ENCODE data around the gene EIF4G3. TPM values are rescaled to one million over a fixed set of nuclear protein-coding genes. Genes with fewer than 3 reads are reported as not detected.

EIF4G3 gene
- total and polyA plus RNA-seq, 12 donors = 13.3 to 50.2 (median 36.1) TPM

GRCh38 chr1:21089731-21090130, 87.0 kb downstream of the EIF4G3 start:
- H3K4me3 ChIP-seq = no peak overlapping the region
- no peak for TF ChIP-seq CTCF (IDR thresholded peaks at IDR 0.05)
- H3K4me1 ChIP-seq = peaks cover 0 to 35% (median 18%) of the 10 kb centered on the region in 9 donors
- ATAC-seq = no peak
- intact Hi-C loops (cut with DNase I) = loop anchor here in 1 of 10 donors (10.0 kb wide), 1 partner anchor 85 kb away; the partner anchor contains the start of gene EIF4G3
- H3K36me3 ChIP-seq = peaks cover 0 to 41% (median 6%) of the 10 kb centered on the region in 9 donors
- DNase-seq = no peak
- no peaks in the 10 kb centered on the region for H3K27me3 ChIP-seq
- peak overlapping the region in 1 of 10 donors; percentile 79 for H3K27ac ChIP-seq
- H3K9me3 ChIP-seq = peaks cover 0 to 10% (median 0%) of the 10 kb centered on the region in 11 donors

GRCh38 chr1:21089299-21089698, 87.4 kb downstream of the EIF4G3 start:
- Histone ChIP-seq H3K4me3 (no peak overlapping the region), H3K4me1 (peaks cover 0 to 35% (median 18%) of the 10 kb centered on the region in 9 donors), H3K27ac (peak overlapping the region in 1 of 10 donors; percentile 79), H3K36me3 (peaks cover 0 to 45% (median 6%) of the 10 kb centered on the region in 9 donors), H3K9me3 (peaks cover 0 to 10% (median 0%) of the 10 kb centered on the region in 11 donors), H3K27me3 (no peaks in the 10 kb centered on the region)
- 86 to 92% methylated on average over 2 of the region's 2 CpGs for WGBS, 2 donors
- DNase-seq (no peak), ATAC-seq (no peak)
- no peak for TF ChIP-seq CTCF (IDR thresholded peaks at IDR 0.05)
- intact Hi-C loops (cut with DNase I) = loop anchor here in 1 of 10 donors (10.0 kb wide), 1 partner anchor 86 kb away; the partner anchor contains the start of gene EIF4G3

- Histone ChIP-seq H3K4me3 (no peak overlapping the region), H3K4me1 (peaks cover 0 to 3% (median 1%) of the 10 kb centered on the region in 9 donors), H3K27ac (no peak overlapping the region), H3K27me3 (no peaks in the 10 kb centered on the region), H3K9me3 (no peaks in the 10 kb centered on the region), H3K36me3 (peaks cover 0 to 48% (median 6%) of the 10 kb centered on the region in 9 donors)
- intact Hi-C loops (cut with DNase I) = loop anchor here in 1 of 10 donors (10.0 kb wide), 1 partner anchor 91 kb away; the partner anchor contains the start of gene EIF4G3
- 72 to 73% methylated on average over 4 of the region's 4 CpGs for WGBS, 2 donors
- no peak for TF ChIP-seq CTCF (IDR thresholded peaks at IDR 0.05)
- no peak for ATAC-seq
- DNase-seq = no peak
These were observed 92.4 kb downstream of the EIF4G3 start for GRCh38 chr1:21084111-21084810.

- Histone ChIP-seq H3K27me3 (no peaks in the 10 kb centered on the region), H3K27ac (no peak overlapping the region), H3K4me3 (no peak overlapping the region), H3K4me1 (peaks cover 0 to 6% (median 0%) of the 10 kb centered on the region in 9 donors), H3K9me3 (no peaks in the 10 kb centered on the region), H3K36me3 (peaks cover 0 to 40% (median 6%) of the 10 kb centered on the region in 9 donors)
- DNase-seq (no peak), ATAC-seq (no peak)
- 93 to 96% methylated on average over 6 of the region's 6 CpGs for WGBS, 2 donors
- intact Hi-C loops (cut with DNase I) = loop anchor here in 1 of 10 donors (10.0 kb wide), 1 partner anchor 93 kb away; the partner anchor contains the start of gene EIF4G3
- no peak for TF ChIP-seq CTCF (IDR thresholded peaks at IDR 0.05)
These were observed 94.6 kb downstream of the EIF4G3 start for GRCh38 chr1:21082073-21082472.
